ENCODE data around the gene TNS4. TPM values are rescaled to one million over a fixed set of nuclear protein-coding genes. Genes with fewer than 3 reads are reported as not detected.

The TNS4 gene
- total and polyA plus RNA-seq, 2 of the 4 experiments (the other 2 are of a cell fraction), result not detected

GRCh38 chr17:40548491-40548981 is 47.1 kb upstream of the TNS4 start:
- intact Hi-C loops (cut with micrococcal nuclease) (no loop called here), dilution Hi-C loops (cut with HindIII; ENCODE audit: low sequenced_read_pairs, unreplicated experiment) (no loop called here), in situ Hi-C loops (cut with MboI; ENCODE audit: low sequenced_read_pairs) (no loop called here)
- H3K27ac ChIP-seq (ENCODE audit: insufficient read depth, low read length), result peak overlapping the region; percentile 98
- H3K36me3 ChIP-seq (ENCODE audit: control insufficient read depth, insufficient read depth, low read length), result no peaks in the 10 kb centered on the region
- H2BK5ac ChIP-seq (ENCODE audit: low read depth, low read length, poor library complexity, severe bottlenecking), result peak overlapping the region; percentile 100
- no TSS peak for BruUV-seq (replicated peaks)
- H2BK120ac ChIP-seq (ENCODE audit: low read depth, low read length), result peak overlapping the region; percentile 100
- ATAC-seq (ENCODE audit: low read depth) (no peak), DNase-seq (no peak)
- H2AK5ac ChIP-seq (ENCODE audit: low read depth, low read length), result peak overlapping the region; percentile 100
- H2BK15ac ChIP-seq (ENCODE audit: low read depth, low read length), result peak overlapping the region; percentile 100
- H3K4me1 ChIP-seq (ENCODE audit: control insufficient read depth, insufficient read depth, low read length), result peaks cover 52% of the 10 kb centered on the region
- H3K4me2 ChIP-seq (ENCODE audit: low read depth, low read length), result no peak overlapping the region; the same call in 1 of the 2 replicates
- no peaks in the 10 kb centered on the region for H3K9me3 ChIP-seq (ENCODE audit: control insufficient read depth, insufficient read depth, low read length)
- H2AFZ ChIP-seq (replicated peaks; ENCODE audit: low read length, poor library complexity), result peak overlapping the region; percentile 16
- peak overlapping the region; percentile 100 for H4K91ac ChIP-seq (ENCODE audit: insufficient read depth, low read depth, low read length)
- H4K8ac ChIP-seq (ENCODE audit: low read depth in 2 of 2, low read length in 2 of 2), result peak overlapping the region; percentile 97
- peak overlapping the region; percentile 89 for H3K9ac ChIP-seq (ENCODE audit: low read depth, low read length)
- H3K4me3 ChIP-seq (ENCODE audit: insufficient read depth, low read depth, low read length), result no peak overlapping the region
- 90% methylated on average over 2 of the region's 9 CpGs; no CpG with 5 or more reads in 1 of the 2 experiments for WGBS, 2 experiments (ENCODE audit: extremely low coverage in 2 of 2, insufficient read length in 1 of 2)
- H3K4ac ChIP-seq (ENCODE audit: low read depth, low read length), result peak overlapping the region; percentile 100
- peak overlapping the region; percentile 100 for H3K18ac ChIP-seq (ENCODE audit: low read depth, low read length)
- H3K79me1 ChIP-seq (ENCODE audit: low read depth in 1 of 2, low read length in 2 of 2), result peaks cover 8 to 38% of the 10 kb centered on the region in 2 experiments; a peak in 3 of 4 replicates
- H2BK20ac ChIP-seq (ENCODE audit: low read depth, low read length), result peak overlapping the region; percentile 100
- no peaks in the 10 kb centered on the region for H3K27me3 ChIP-seq (ENCODE audit: control insufficient read depth, insufficient read depth, low read length)
- peaks cover 45% of the 10 kb centered on the region for H3K9me1 ChIP-seq (ENCODE audit: insufficient read depth, low read length)
- H3K14ac ChIP-seq (replicated peaks; ENCODE audit: low read depth, low read length), result peak overlapping the region; percentile 99
- H4K20me1 ChIP-seq (ENCODE audit: insufficient read depth, low read length), result no peaks in the 10 kb centered on the region
- peak overlapping the region; percentile 99 for H3K23ac ChIP-seq (ENCODE audit: low read depth, low read length)
- H4K5ac ChIP-seq (ENCODE audit: low read depth, low read length), result peak overlapping the region; percentile 99
- H3K56ac ChIP-seq (ENCODE audit: extremely low read depth, insufficient read depth, low read length), result peak overlapping the region; percentile 99
- peak overlapping the region; percentile 97 for H2AK9ac ChIP-seq (replicated peaks; ENCODE audit: low read depth, low read length, poor library complexity)
- ChIA-PET CTCF (interaction anchor here (1.2 to 3.3 kb wide), 3 partner anchors 10 to 16 kb away, joined by 3 to 19 read pairs (median 15); no protein-coding TSS in a partner anchor), POLR2A (ENCODE audit: unreplicated experiment) (interaction anchor here (0.5 to 1.5 kb wide), 5 partner anchors 10 to 231 kb away, joined by 3 read pairs; no protein-coding TSS in a partner anchor)
- TF ChIP-seq, protein P1, sequence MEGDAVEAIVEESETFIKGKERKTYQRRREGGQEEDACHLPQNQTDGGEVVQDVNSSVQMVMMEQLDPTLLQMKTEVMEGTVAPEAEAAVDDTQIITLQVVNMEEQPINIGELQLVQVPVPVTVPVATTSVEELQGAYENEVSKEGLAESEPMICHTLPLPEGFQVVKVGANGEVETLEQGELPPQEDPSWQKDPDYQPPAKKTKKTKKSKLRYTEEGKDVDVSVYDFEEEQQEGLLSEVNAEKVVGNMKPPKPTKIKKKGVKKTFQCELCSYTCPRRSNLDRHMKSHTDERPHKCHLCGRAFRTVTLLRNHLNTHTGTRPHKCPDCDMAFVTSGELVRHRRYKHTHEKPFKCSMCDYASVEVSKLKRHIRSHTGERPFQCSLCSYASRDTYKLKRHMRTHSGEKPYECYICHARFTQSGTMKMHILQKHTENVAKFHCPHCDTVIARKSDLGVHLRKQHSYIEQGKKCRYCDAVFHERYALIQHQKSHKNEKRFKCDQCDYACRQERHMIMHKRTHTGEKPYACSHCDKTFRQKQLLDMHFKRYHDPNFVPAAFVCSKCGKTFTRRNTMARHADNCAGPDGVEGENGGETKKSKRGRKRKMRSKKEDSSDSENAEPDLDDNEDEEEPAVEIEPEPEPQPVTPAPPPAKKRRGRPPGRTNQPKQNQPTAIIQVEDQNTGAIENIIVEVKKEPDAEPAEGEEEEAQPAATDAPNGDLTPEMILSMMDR (conservative IDR thresholded peaks at IDR 0.05; ENCODE audit: low read depth, low read length), result no peak
- TF ChIP-seq SMC3 (IDR thresholded peaks at IDR 0.05; ENCODE audit: low read depth, low read length) (no peak), CHD1 (IDR thresholded peaks at IDR 0.05; ENCODE audit: low read depth, low read length) (no peak), USF2 (IDR thresholded peaks at IDR 0.05; ENCODE audit: low read depth, low read length) (no peak), FOS (IDR thresholded peaks at IDR 0.05; ENCODE audit: low read depth, low read length) (no peak), MXI1 (IDR thresholded peaks at IDR 0.05; ENCODE audit: borderline replicate concordance, low read depth, low read length) (no peak), CEBPB (IDR thresholded peaks at IDR 0.05; ENCODE audit: low read depth, low read length) (no peak)
